ENCODE results near the gene TMEM266.

Gene TMEM266

GRCh38 chr15:76153241-76154197 lies 93.7 kb downstream of the TMEM266 start:
- TF ChIP-seq, protein P1, sequence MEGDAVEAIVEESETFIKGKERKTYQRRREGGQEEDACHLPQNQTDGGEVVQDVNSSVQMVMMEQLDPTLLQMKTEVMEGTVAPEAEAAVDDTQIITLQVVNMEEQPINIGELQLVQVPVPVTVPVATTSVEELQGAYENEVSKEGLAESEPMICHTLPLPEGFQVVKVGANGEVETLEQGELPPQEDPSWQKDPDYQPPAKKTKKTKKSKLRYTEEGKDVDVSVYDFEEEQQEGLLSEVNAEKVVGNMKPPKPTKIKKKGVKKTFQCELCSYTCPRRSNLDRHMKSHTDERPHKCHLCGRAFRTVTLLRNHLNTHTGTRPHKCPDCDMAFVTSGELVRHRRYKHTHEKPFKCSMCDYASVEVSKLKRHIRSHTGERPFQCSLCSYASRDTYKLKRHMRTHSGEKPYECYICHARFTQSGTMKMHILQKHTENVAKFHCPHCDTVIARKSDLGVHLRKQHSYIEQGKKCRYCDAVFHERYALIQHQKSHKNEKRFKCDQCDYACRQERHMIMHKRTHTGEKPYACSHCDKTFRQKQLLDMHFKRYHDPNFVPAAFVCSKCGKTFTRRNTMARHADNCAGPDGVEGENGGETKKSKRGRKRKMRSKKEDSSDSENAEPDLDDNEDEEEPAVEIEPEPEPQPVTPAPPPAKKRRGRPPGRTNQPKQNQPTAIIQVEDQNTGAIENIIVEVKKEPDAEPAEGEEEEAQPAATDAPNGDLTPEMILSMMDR (IDR thresholded peaks at IDR 0.05; ENCODE audit: low read depth, low read length), result no peak
- no peak overlapping the region for H3K4me3 ChIP-seq (ENCODE audit: low read depth, low read length)

- TF ChIP-seq, protein P1 (IDR thresholded peaks at IDR 0.05; ENCODE audit: low read depth, low read length), result no peak
Measured at GRCh38 chr15:76155731-76156130, 95.9 kb downstream of the TMEM266 start.

DNA sequence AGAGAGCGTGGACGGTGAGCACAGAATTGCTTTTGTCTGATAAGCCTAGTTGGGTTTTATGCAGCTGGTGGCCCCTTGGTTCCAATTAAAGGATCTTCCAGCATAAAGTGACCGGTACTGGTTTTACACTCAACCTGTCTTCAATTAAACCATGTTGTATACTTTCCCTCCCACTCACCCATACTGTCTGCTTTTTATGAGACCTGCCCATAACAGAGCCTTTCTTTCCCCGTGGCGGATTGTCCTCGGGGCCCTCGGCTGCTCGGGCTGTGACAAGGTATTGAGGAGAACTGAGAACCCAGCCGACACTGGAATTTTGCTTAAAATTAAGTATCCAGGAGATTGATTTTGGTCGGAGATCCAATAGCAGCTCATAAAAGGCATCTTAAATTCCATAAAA lies 98.4 kb downstream of the TMEM266 start:
- TF ChIP-seq, protein P1 (IDR thresholded peaks at IDR 0.05; ENCODE audit: low read depth, low read length), result no peak
- H3K4me3 ChIP-seq (ENCODE audit: low read depth, low read length), result no peak overlapping the region

More at GRCh38 chr15:76155731-76156130, 95.9 kb downstream of the TMEM266 start:
- H3K4me3 ChIP-seq (ENCODE audit: low read depth, low read length), result no peak overlapping the region

- no peak overlapping the region for H3K4me3 ChIP-seq (ENCODE audit: low read depth, low read length)
- TF ChIP-seq, protein P1 (IDR thresholded peaks at IDR 0.05; ENCODE audit: low read depth, low read length), result no peak
Measured at GRCh38 chr15:76158815-76159214, 99.0 kb downstream of the TMEM266 start.

DNA sequence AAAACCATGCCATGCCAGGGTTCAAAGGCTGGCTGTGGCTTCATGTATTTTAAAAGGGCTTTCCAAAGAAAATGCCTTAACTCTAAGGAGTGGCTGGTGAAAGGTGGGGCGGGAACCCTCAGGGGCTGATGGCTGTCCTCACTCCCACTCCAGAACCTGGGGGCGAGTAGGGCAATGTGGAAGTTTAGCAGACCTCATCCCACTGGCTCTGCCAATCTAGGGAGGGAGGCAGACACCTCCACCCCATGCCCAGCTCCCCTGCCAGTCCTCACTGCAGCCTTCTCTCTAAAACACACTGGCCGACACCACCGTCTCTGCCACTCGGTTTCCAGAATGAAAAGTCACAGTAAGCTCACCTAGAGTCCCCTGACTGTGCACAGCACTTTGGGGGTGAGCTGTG lies 99.5 kb downstream of the TMEM266 start:
- TF ChIP-seq, protein P1 (IDR thresholded peaks at IDR 0.05; ENCODE audit: low read depth, low read length), result no peak
- H3K4me3 ChIP-seq (ENCODE audit: low read depth, low read length), result no peak overlapping the region

DNA sequence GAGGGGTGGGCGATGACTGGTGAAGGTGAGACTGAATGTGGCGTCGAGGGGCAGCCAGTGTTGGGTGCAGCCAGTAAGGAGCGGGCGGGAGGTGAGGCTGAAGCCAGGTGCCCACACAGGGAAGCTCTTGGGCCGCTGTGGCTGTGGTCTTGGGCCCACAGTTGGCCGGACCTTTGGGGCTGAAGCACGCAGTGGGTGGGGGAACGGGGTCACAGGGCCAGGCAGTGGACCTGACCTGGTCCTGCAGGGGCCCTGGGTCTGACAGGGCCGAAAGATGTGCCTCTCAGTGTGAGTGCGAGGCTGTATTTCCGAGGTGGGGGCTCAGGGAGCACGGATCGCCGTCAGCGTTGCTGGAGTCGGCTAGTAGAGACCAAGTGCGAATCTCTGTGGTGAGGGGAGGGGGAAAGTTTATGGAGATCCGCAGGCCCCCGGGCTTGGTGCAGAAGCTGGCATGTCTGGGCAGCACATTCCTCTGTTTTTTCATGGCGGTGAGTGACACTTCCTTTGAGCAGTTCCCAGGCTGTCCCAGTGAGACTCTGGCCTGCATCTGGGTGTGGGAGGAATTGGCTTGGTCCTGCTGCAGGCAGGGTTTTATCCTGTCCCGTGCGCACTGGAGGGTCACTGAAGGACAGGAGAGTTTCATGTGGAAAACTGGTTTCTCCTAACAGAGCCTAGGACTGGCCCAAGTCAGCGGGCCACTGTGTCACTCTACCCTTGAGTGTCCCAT lies 100.8 kb downstream of the TMEM266 start:
- no peak overlapping the region for H3K4me3 ChIP-seq (ENCODE audit: low read depth, low read length)
- TF ChIP-seq, protein P1 (IDR thresholded peaks at IDR 0.05; ENCODE audit: low read depth, low read length), result no peak

All from WI38 (cell line).